Peyer's patch (tissue), 4 donors: ENCODE measurements around the gene CRACR2A.

ENCODE experiments used
- CTCF ChIP-seq, 6 experiments: fragments of 450-650 bp in 4 of 6; fragments of 200-600 bp in 2 of 6; sonication (generic) in 1 of 6; IDR thresholded peaks; one replicate each; pipeline ENCODE4 v1.5.1; 2017 to 2019; ENCODE audit warnings: antibody characterized with exemption in 6 of 6, mild to moderate bottlenecking in 3 of 6, moderate library complexity in 1 of 6
- POLR2A ChIP-seq, 2 donors: fragments of 450-650 bp; IDR thresholded peaks; one replicate each; pipeline ENCODE4 v1.5.1; 2017; ENCODE audit warnings: antibody characterized with exemption in 2 of 2, mild to moderate bottlenecking in 2 of 2, moderate library complexity in 2 of 2

- no peak for TF ChIP-seq CTCF (IDR thresholded peaks at IDR 0.05)
- no peak for TF ChIP-seq POLR2A (IDR thresholded peaks at IDR 0.05)
These were observed 132.1 kb downstream of the CRACR2A start for GRCh38 chr12:3620856-3621255.
